OCI-LY1 (cell line): ENCODE data around the gene PMCH.

Experiments
- H2AFZ ChIP-seq: fragments of 200-600 bp; sonication (generic), shearing (Covaris generic); 2 replicates; pipeline ENCODE4 v1.6.0; 2014; ENCODE audit warnings: antibody characterized with exemption, mild to moderate bottlenecking, low read length
- H3F3A ChIP-seq: fragments of 200-600 bp; sonication (generic), shearing (Covaris generic); 2 replicates; pipeline ENCODE4 v1.6.0; 2014; ENCODE audit warnings: mild to moderate bottlenecking, antibody characterized with exemption, low read length, moderate library complexity; ENCODE audit not compliant: insufficient read depth
- H3K27ac ChIP-seq: fragments of 200-600 bp; sonication (generic); 2 replicates; pipeline ENCODE4 v1.5.1; 2014; ENCODE audit warnings: low read length, mixed run types, mild to moderate bottlenecking, low read depth; ENCODE audit not compliant: poor library complexity, severe bottlenecking
- H3K27me3 ChIP-seq: fragments of 200-600 bp; sonication (generic); 2 replicates; pipeline ENCODE4 v1.6.0; 2014; ENCODE audit warnings: antibody characterized with exemption, mild to moderate bottlenecking, low read length, moderate library complexity; ENCODE audit not compliant: insufficient read depth
- H3K36me3 ChIP-seq: fragments of 200-600 bp; sonication (generic); 2 replicates; pipeline ENCODE4 v1.6.1; 2014; ENCODE audit warnings: mild to moderate bottlenecking, antibody characterized with exemption, low read length, moderate library complexity, mixed read lengths; ENCODE audit not compliant: insufficient read depth
- H3K4me1 ChIP-seq: fragments of 200-600 bp; sonication (generic); 2 replicates; pipeline ENCODE4 v1.5.1; 2014; ENCODE audit warnings: mild to moderate bottlenecking, low read length, moderate library complexity; ENCODE audit not compliant: insufficient read depth, severe bottlenecking
- H3K4me2 ChIP-seq: fragments of 200-600 bp; sonication (generic), shearing (Covaris generic); 2 replicates; pipeline ENCODE4 v1.6.1; 2014; ENCODE audit warnings: low read length
- H3K4me3 ChIP-seq: fragments of 200-600 bp; sonication (generic); 2 replicates; pipeline ENCODE4 v1.5.1; 2014; ENCODE audit warnings: low read length, low read depth, mild to moderate bottlenecking, mixed read lengths; ENCODE audit not compliant: poor library complexity, severe bottlenecking
- H3K79me2 ChIP-seq: fragments of 200-600 bp; shearing (Covaris generic); 2 replicates; pipeline ENCODE4 v1.6.1; 2016; ENCODE audit warnings: mixed run types, low read length, mixed read lengths; ENCODE audit not compliant: insufficient read depth
- H3K9ac ChIP-seq: fragments of 200-600 bp; sonication (generic), shearing (Covaris generic); 2 replicates; pipeline ENCODE4 v1.6.1; 2014; ENCODE audit warnings: mild to moderate bottlenecking, low read length, mixed read lengths
- H3K9me2 ChIP-seq: fragments of 200-600 bp; sonication (generic), shearing (Covaris generic); 2 replicates; pipeline ENCODE4 v1.6.1; 2014; ENCODE audit warnings: low read depth, mild to moderate bottlenecking, low read length, mixed read lengths
- H3K9me3 ChIP-seq: fragments of 200-600 bp; shearing (Covaris generic); 2 replicates; pipeline ENCODE4 v1.6.1; 2014; ENCODE audit warnings: low read length, mixed read lengths
- H4K20me1 ChIP-seq: fragments of 200-600 bp; sonication (generic), shearing (Covaris generic); 2 replicates; pipeline ENCODE4 v1.6.0; 2016; ENCODE audit warnings: mild to moderate bottlenecking, low read length; ENCODE audit not compliant: insufficient read depth
- CTCF ChIP-seq: fragments of 200-600 bp; sonication (generic), shearing (Covaris generic); IDR thresholded peaks from 2 replicates; pipeline ENCODE4 v1.5.1; 2017; ENCODE audit warnings: mild to moderate bottlenecking, antibody characterized with exemption, low read length, moderate library complexity, mixed read lengths
- EZH2 ChIP-seq: fragments of 200-600 bp; sonication (generic), shearing (Covaris generic); IDR thresholded peaks from 2 replicates; pipeline ENCODE4 v1.8.0; 2017; ENCODE audit warnings: borderline replicate concordance, mixed run types, mild to moderate bottlenecking, antibody characterized with exemption, low read length, moderate library complexity, mixed read lengths

The PMCH gene

GRCh38 chr12:102201436-102202061, 3.9 kb upstream of the PMCH start:
- no peaks in the 10 kb centered on the region for H3K9me3 ChIP-seq
- H3K27me3 ChIP-seq, result no peaks in the 10 kb centered on the region
- no peaks in the 10 kb centered on the region for H3K79me2 ChIP-seq
- H3K4me2 ChIP-seq, result no peak overlapping the region
- no peaks in the 10 kb centered on the region for H3F3A ChIP-seq
- no peaks in the 10 kb centered on the region for H3K4me1 ChIP-seq
- H4K20me1 ChIP-seq, result no peaks in the 10 kb centered on the region
- H3K27ac ChIP-seq, result no peak overlapping the region
- no peak overlapping the region for H3K9ac ChIP-seq
- no peak overlapping the region for H2AFZ ChIP-seq
- H3K4me3 ChIP-seq, result no peak overlapping the region
- H3K9me2 ChIP-seq, result no peaks in the 10 kb centered on the region
- H3K36me3 ChIP-seq, result peaks cover 11% of the 10 kb centered on the region; the same call in 1 of the 2 replicates
- TF ChIP-seq CTCF (no peak), EZH2 (no peak)

- no peaks in the 10 kb centered on the region for H3K9me3 ChIP-seq
- H2AFZ ChIP-seq, result no peak overlapping the region
- H3K79me2 ChIP-seq, result no peaks in the 10 kb centered on the region
Observed at GRCh38 chr12:102195826-102196225, 1.8 kb downstream of the PMCH start.

GRCh38 chr12:102182635-102183034, 15.0 kb downstream of the PMCH start:
- no peak overlapping the region for H2AFZ ChIP-seq

More at GRCh38 chr12:102195826-102196225, 1.8 kb downstream of the PMCH start:
- Histone ChIP-seq H4K20me1 (no peaks in the 10 kb centered on the region), H3K4me3 (no peak overlapping the region), H3K9me2 (no peaks in the 10 kb centered on the region), H3K4me2 (no peak overlapping the region), H3F3A (no peaks in the 10 kb centered on the region), H3K27me3 (no peaks in the 10 kb centered on the region), H3K9ac (no peak overlapping the region), H3K27ac (no peak overlapping the region), H3K36me3 (peaks cover 11% of the 10 kb centered on the region; the same call in 1 of the 2 replicates), H3K4me1 (no peaks in the 10 kb centered on the region)
- TF ChIP-seq CTCF, result no peak
- no peak for TF ChIP-seq EZH2

More at GRCh38 chr12:102182635-102183034, 15.0 kb downstream of the PMCH start:
- no peaks in the 10 kb centered on the region for H3K9me3 ChIP-seq
- peaks cover 6% of the 10 kb centered on the region; the same call in 1 of the 2 replicates for H3K36me3 ChIP-seq
- no peaks in the 10 kb centered on the region for H3K4me1 ChIP-seq
- no peak overlapping the region for H3K27ac ChIP-seq
- no peak overlapping the region for H3K4me3 ChIP-seq
- no peaks in the 10 kb centered on the region for H3K27me3 ChIP-seq
- H3K9me2 ChIP-seq, result no peaks in the 10 kb centered on the region
- no peak overlapping the region for H3K4me2 ChIP-seq
- H3K9ac ChIP-seq, result no peak overlapping the region
- H3K79me2 ChIP-seq, result no peaks in the 10 kb centered on the region
- H4K20me1 ChIP-seq, result no peaks in the 10 kb centered on the region
- H3F3A ChIP-seq, result no peaks in the 10 kb centered on the region; the same call in 1 of the 2 replicates
- no peak for TF ChIP-seq CTCF
- no peak for TF ChIP-seq EZH2
